Endodermal cell (in vitro differentiated cells): ENCODE results near the gene GCGR. TPM values are rescaled to one million over a fixed set of nuclear protein-coding genes. Genes with fewer than 3 reads are reported as not detected.

Experiments used
- DNase-seq: peaks from one replicate; pipeline ENCODE4 v3.0.0-alpha.2; 2017
- H3K27ac ChIP-seq: 2 replicates; pipeline ENCODE4 v1.5.1; 2013; ENCODE audit warnings: mild to moderate bottlenecking, low read depth, low read length, moderate library complexity
- H3K27me3 ChIP-seq: 2 replicates; pipeline ENCODE4 v1.6.1; 2013; ENCODE audit warnings: mild to moderate bottlenecking, low read length, moderate library complexity; ENCODE audit not compliant: insufficient read depth, control insufficient read depth, poor library complexity, severe bottlenecking
- H3K36me3 ChIP-seq: 2 replicates; pipeline ENCODE4 v1.7.0; 2013; ENCODE audit warnings: mild to moderate bottlenecking, low read length, moderate library complexity; ENCODE audit not compliant: control insufficient read depth, insufficient read depth
- H3K4me1 ChIP-seq: one replicate; pipeline ENCODE4 v1.7.0; 2013; ENCODE audit warnings: low read length; ENCODE audit not compliant: control insufficient read depth, insufficient read depth
- H3K4me3 ChIP-seq: 2 replicates; pipeline ENCODE4 v1.5.1; 2013; ENCODE audit warnings: mild to moderate bottlenecking, low read length, moderate library complexity
- H3K9ac ChIP-seq: 2 replicates; pipeline ENCODE4 v1.6.1; 2013; ENCODE audit warnings: mild to moderate bottlenecking, low read length, moderate library complexity; ENCODE audit not compliant: poor library complexity, severe bottlenecking; ENCODE audit errors: extremely low read depth
- H3K9me3 ChIP-seq: 2 replicates; pipeline ENCODE4 v1.6.1; 2013; ENCODE audit warnings: mild to moderate bottlenecking, low read length, moderate library complexity; ENCODE audit not compliant: control insufficient read depth
- H3K27ac Mint-ChIP-seq: 2 replicates; pipeline ENCODE4 v1.8.0; 2020; ENCODE audit warnings: mixed read lengths
- H3K27me3 Mint-ChIP-seq: 2 replicates; pipeline ENCODE4 v1.8.0; 2021; ENCODE audit warnings: mild to moderate bottlenecking, mixed read lengths; ENCODE audit not compliant: insufficient read depth
- H3K36me3 Mint-ChIP-seq: 2 replicates; pipeline ENCODE4 v1.8.0; 2020; ENCODE audit warnings: low read depth, mixed read lengths
- H3K4me1 Mint-ChIP-seq: 2 replicates; pipeline ENCODE4 v1.8.0; 2020; ENCODE audit warnings: mixed read lengths
- H3K4me3 Mint-ChIP-seq: 2 replicates; pipeline ENCODE4 v1.8.0; 2020; ENCODE audit warnings: mild to moderate bottlenecking, moderate library complexity, mixed read lengths
- H3K9me3 Mint-ChIP-seq: 2 replicates; pipeline ENCODE4 v1.8.0; 2020; ENCODE audit warnings: mild to moderate bottlenecking, mixed read lengths
- WGBS, 2 experiments: methylation state at CpG; one replicate each; pipeline versions ENCODE4 v1.1.5 to v1.1.7; 2013; ENCODE audit warnings: missing lambda C conversion rate in 2 of 2, mixed read lengths in 1 of 2; ENCODE audit not compliant: insufficient coverage in 1 of 2, insufficient read length in 1 of 2; 5-methylcytosine and 5-hydroxymethylcytosine counted together
- long read RNA-seq, 4 experiments: library from polyadenylated mRNA in 2 of 4; library from RNA in 1 of 4; library from capped mRNA in 1 of 4; stranded (forward) in 3 of 4; unstranded in 1 of 4; transcript quantifications; one replicate each; pipeline ENCODE4 v2.0.0, GENCODE V29; 2020 to 2021; ENCODE audit warnings: inconsistent platforms in 1 of 4
- polyA plus RNA-seq, 2 experiments: library from polyadenylated mRNA; stranded (reverse); fragments of 50-300 nt; gene quantifications; one replicate each; pipeline ENCODE4 v1.2.3, GENCODE V29; 2013
- total RNA-seq, 2 donors: library from RNA; stranded (reverse); fragmentation: NEBNext Ultra II Directional in 1 of 2; extraction: Animal tissue kit (Norgen Biotek cat#: 25700) in 1 of 2; gene quantifications; 2 replicates in 1 of 2; 3 replicates in 1 of 2; pipeline ENCODE4 v1.2.1, GENCODE V29; 2021
- TF ChIP-seq, protein P1 (sequence below): fragments of 200-600 bp; sonication (generic); conservative IDR thresholded peaks from 2 replicates; pipeline ENCODE4 v1.5.0; 2021; ENCODE audit warnings: antibody characterized with exemption, mild to moderate bottlenecking

Gene GCGR
- total RNA-seq, result 1 to 10 TPM in 1 of 2 donors, not detected in 1; 4.0 TPM
- polyA plus RNA-seq (2013, experiment 1 of 2), result 0.14 TPM
- polyA plus RNA-seq (2013, experiment 2 of 2), result not detected
- long read RNA-seq, experiment 1, result 0 reads
- long read RNA-seq, experiment 2, partial matches to known transcripts, result 1 of 2 reads
- long read RNA-seq, experiment 2, other reads (novel, unspliced or antisense), result 0 of 2 reads
- long read RNA-seq, experiment 3, partial matches to known transcripts, result 0 of 8 reads
- long read RNA-seq, experiment 3, other reads (novel, unspliced or antisense), result 4 of 8 reads
- long read RNA-seq, experiment 4, result 0 reads

DNA sequence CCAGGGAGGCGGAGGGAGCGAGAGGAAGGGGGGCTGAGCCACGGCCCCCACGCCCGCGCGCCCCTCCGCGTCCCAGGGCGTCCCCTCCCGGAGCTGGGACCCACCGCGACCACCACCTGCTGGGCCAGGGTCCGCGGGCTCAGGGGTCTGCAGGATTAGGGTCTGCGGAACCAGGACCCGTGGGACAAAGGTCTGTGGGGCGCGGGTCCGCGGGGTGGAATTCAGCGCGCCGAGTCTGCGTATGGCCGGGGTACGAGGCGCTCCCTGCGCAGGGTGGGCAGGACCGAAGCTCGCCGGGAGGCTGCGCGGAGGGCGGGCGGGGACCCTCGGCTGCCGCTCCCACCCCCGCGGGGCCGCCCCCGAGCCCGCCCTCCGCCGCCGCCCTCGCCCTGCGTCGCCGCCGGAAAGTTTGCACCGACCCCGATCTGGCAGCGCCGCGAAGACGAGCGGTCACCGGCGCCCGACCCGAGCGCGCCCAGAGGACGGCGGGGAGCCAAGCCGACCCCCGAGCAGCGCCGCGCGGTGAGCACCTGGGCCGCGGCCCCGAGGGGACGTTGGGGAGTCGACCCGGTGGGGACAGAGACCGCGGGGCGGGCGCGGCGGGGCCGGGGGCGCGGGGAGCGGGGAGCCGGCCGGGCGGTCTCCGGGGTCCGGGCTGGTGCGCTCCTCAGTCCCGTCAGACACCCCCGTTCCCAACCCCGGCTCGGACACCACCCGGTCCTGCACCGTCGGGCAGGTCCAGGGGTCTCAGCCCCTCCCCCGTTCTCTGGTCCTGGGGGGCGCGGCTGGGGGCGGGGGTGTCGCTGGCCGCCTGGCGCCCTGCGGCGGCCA lies at the start of gene GCGR:
Gene GCGR, plus strand, starts transcription at position 423 of the 831 bp plus-strand sequence. CDS start 4,869 bp downstream, outside the sequence.
- Histone ChIP-seq H3K9me3 (peaks cover 7% of the 10 kb centered on the region), H3K9ac (no peak within 1 kb of the TSS), H3K4me3 (no peak within 1 kb of the TSS), H3K27ac (no peak within 1 kb of the TSS), H3K36me3 (no peaks in the 10 kb centered on the region), H3K4me1 (no peaks in the 10 kb centered on the region), H3K27me3 (peaks cover 74% of the 10 kb centered on the region)
- H3K36me3 Mint-ChIP-seq, result no peaks in the 10 kb centered on the region
- no peak for DNase-seq
- H3K27me3 Mint-ChIP-seq, result peaks cover 79% of the 10 kb centered on the region
- no peak within 1 kb of the TSS for H3K27ac Mint-ChIP-seq
- WGBS, 2 experiments, result 3 to 6% methylated on average over 36 to 110 of the region's 110 CpGs
- H3K9me3 Mint-ChIP-seq, result peaks cover 15% of the 10 kb centered on the region
- peak within 1 kb of the TSS; percentile 46 for H3K4me3 Mint-ChIP-seq
- H3K4me1 Mint-ChIP-seq, result no peaks in the 10 kb centered on the region
- TF ChIP-seq, protein P1, sequence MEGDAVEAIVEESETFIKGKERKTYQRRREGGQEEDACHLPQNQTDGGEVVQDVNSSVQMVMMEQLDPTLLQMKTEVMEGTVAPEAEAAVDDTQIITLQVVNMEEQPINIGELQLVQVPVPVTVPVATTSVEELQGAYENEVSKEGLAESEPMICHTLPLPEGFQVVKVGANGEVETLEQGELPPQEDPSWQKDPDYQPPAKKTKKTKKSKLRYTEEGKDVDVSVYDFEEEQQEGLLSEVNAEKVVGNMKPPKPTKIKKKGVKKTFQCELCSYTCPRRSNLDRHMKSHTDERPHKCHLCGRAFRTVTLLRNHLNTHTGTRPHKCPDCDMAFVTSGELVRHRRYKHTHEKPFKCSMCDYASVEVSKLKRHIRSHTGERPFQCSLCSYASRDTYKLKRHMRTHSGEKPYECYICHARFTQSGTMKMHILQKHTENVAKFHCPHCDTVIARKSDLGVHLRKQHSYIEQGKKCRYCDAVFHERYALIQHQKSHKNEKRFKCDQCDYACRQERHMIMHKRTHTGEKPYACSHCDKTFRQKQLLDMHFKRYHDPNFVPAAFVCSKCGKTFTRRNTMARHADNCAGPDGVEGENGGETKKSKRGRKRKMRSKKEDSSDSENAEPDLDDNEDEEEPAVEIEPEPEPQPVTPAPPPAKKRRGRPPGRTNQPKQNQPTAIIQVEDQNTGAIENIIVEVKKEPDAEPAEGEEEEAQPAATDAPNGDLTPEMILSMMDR, result no peak

DNA sequence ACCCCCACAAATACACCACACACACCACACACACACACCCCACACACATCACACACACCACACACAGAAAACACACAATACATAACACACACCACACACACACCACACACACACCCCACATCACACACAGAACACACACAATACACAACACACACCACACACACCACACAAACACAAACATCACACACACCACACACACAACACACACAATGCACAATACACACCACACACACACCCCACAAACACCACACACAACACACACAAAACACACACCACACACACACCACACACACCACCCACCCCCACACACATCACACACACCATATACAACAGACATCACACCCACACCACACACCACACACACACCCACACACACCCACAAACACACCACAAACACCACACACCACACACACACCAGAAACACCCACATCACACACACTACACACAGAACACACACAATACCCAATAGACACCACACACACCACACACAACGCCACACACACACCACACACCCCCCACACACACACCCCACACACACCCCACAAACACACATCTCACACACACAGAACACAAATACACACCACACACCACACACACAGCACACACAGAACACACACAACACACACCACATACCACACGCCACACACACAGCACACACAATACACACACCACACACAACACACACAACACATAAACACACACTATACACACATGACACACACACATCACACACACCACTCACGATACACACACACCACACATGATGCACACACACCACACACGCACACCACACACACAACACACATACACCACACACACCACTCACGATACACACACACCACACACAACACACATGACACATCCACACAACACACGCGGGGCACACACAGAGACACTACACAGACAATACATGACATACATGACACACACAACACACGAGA lies 11.0 kb upstream of the GCGR start:
- H3K27ac Mint-ChIP-seq, result no peak overlapping the region
- no peak for DNase-seq
- H3K4me1 ChIP-seq, result no peaks in the 10 kb centered on the region
- no peaks in the 10 kb centered on the region for H3K27me3 ChIP-seq
- peaks cover under 1% of the 10 kb centered on the region for H3K9me3 Mint-ChIP-seq
- no peak overlapping the region for H3K4me3 Mint-ChIP-seq
- no peaks in the 10 kb centered on the region for H3K9me3 ChIP-seq
- H3K4me1 Mint-ChIP-seq, result no peaks in the 10 kb centered on the region
- no peak overlapping the region for H3K27ac ChIP-seq
- TF ChIP-seq, protein P1, result no peak
- no peaks in the 10 kb centered on the region for H3K36me3 Mint-ChIP-seq
- H3K4me3 ChIP-seq, result no peak overlapping the region
- peaks cover 2% of the 10 kb centered on the region for H3K27me3 Mint-ChIP-seq
- WGBS, 2 experiments, result 93 to 100% methylated on average over 3 to 7 of the region's 8 CpGs
- no peak overlapping the region for H3K9ac ChIP-seq
- no peaks in the 10 kb centered on the region for H3K36me3 ChIP-seq

DNA sequence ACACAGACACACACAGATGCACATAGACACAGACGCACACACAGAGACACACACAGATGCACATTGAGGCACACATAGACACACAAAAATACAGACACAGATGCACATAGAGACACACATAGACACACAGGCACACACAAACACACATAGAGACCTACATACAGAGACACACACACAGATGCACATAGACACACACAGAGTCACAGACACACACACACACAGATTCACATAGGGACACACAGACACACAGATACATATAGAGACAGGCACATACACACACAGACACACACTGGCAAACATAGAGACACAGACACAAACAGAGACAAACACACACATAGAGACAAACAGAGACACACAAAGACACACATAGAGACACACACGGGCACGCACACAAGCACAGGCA lies 9.9 kb upstream of the GCGR start:
- no peak overlapping the region for H3K9ac ChIP-seq
- Mint-ChIP-seq H3K27me3 (peaks cover 2% of the 10 kb centered on the region), H3K9me3 (peaks cover 6% of the 10 kb centered on the region), H3K27ac (no peak overlapping the region), H3K36me3 (no peaks in the 10 kb centered on the region), H3K4me3 (no peak overlapping the region), H3K4me1 (no peaks in the 10 kb centered on the region)
- no peaks in the 10 kb centered on the region for H3K36me3 ChIP-seq
- no peak overlapping the region for H3K4me3 ChIP-seq
- H3K4me1 ChIP-seq, result no peaks in the 10 kb centered on the region
- no peak overlapping the region for H3K27ac ChIP-seq
- TF ChIP-seq, protein P1, result no peak
- no peaks in the 10 kb centered on the region for H3K9me3 ChIP-seq
- DNase-seq, result no peak
- WGBS, 2 experiments, result 91% methylated on average over 3 of the region's 3 CpGs; no CpG with 5 or more reads in 1 of the 2 experiments
- no peaks in the 10 kb centered on the region for H3K27me3 ChIP-seq
